Measurements from ENCODE around the gene MYPN.
A peak's percentile ranks its signal among the peaks of the same experiment; 100 is the strongest.
"Not testable (repeated sequence)": the region's sequence is repeated elsewhere in the genome, so short reads cannot be mapped to it uniquely, and the experiment has no call there.

The MYPN gene

DNA sequence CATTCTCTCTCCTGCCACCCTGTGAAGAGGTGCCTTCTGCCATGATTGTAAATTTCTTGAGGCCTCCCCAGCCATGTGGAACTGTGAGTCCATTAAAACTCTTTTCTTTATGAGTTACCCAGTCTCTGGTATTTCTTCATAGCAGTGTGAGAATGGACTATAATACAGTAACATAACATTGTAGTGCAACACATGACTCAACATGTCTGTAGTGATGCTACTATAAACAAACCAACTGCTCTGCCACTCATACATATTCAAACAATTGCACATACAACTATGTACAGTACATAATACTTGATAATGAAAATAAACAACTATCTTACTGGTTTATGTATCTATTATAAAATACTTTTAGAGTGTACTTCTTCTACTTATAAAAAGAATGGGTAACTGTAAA lies 115.5 kb downstream of the MYPN start:
- no peak for DNase-seq (ENCODE audit: low read depth in 2 of 2)

DNA sequence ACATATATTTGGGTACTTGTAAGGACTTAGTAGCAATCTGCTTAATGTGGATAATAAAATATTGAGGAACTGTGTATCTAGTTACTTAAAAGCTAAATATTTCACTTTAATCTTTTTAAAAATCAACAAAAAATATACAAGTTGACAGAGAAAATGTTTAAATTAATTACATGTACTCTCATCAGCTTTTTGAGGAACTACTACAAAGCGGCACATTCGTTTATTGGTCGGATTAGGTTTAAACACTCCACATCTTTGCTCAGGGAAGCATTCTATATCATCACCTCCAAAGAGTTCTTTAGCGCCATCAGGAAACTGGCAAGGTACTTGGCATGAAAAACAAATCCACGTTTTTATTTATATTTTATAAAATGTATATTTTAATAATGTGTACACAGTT lies 121.0 kb downstream of the MYPN start:
- no peak for DNase-seq (ENCODE audit: low read depth in 2 of 2)

DNA sequence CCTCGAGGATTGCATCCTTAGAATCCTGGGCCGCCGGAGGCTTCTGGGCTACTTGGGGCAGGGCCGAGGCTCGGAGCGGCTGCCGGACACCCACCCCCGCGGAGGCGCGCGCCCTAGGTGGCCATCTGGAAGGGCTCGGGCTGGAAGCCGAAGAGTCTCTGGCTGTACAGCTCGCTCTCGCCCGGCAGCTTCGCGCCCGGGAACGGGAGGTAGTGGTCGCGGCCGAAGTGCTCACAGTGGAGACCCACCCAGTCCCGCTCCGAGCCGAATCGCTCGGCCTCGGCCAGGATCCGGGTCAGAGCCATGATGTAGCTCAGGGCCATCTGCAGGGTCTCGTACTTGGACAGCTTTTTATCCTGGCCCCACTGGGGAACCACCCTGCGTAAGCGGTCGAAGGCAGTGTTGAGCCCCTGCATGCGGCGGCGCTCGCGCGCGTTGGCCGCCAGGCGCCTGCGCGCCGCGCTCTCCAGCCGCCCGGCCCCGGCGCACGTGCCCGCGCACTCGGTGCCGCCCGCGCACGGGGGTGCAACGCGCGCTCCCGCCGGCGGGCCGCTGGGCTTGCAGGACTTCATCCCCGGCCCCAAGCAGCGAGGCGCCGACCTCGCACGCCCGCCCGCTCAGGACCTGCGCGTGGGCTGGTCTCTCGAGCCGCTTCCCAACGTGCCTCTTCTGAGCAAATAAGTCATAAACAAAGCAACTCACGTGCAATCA lies 122.0 kb downstream of the MYPN start:
- DNase-seq (ENCODE audit: low read depth in 2 of 2): peak; percentile 5 to 34

DNA sequence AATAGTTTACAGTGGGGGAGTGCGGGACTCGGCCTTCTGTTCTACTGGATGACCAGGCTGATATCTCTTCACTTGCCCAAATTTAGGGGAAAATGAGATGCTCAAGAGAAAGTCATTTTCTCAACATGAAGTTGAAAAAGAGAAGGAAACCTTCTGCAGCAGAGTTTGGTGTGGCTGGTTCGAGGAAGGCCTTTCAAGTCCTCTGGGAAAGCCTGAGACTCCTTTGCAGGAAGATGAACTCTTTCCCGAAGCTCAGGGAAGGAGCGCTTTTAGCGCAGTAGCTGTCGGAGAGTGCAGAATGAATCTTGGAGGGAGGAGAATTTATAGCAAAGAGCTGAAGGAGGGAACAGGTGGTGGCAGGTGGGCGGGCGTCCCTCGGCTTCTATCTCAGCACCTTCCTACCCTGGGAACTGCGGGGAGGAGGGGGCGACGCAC lies 122.5 kb downstream of the MYPN start, which contains the start of gene ATOH7:
Gene ATOH7 (minus strand): TSS at position 297 of the 435 bp plus-strand sequence. CDS start 436 bp downstream, outside the sequence.
- DNase-seq (ENCODE audit: low read depth in 2 of 2): no peak

DNA sequence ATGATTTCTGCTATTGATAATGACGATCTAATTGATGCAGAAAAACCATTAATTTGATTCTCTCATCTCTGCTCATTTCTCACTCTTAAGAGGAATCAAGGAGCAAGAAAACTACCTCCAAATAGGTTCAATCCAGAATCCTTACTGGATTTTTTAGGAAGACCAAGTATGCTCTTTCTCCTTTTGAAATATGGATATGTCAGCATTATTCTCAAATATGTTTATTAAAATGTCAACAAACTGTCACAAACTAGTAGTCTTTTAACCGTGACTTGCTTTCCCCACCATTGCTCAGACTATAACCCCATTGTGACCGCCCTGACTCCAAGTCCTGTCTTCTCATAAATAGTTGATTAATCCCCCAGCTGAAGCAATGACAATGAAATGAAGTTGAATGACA lies 123.8 kb downstream of the MYPN start:
- DNase-seq (ENCODE audit: low read depth in 2 of 2): no peak

DNA sequence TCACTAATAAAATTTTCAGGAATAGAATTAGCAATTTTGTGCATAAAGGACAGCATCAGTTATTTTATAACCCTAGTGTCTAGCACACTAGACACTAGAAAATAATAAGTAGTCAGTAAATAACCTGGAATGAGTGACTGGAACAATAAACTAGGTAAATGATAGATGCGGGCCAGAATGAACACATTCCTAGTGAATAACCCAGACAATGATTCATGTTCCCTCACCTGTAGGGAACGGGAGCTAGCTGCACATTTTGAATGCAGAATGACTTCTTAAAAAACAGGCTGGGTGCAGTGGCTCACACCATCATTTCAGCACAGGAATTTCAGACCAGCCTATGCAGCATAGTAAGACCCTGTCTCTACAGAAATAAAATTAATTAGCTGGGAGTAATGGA lies 125.8 kb downstream of the MYPN start:
- DNase-seq (ENCODE audit: low read depth in 2 of 2): no peak

DNA sequence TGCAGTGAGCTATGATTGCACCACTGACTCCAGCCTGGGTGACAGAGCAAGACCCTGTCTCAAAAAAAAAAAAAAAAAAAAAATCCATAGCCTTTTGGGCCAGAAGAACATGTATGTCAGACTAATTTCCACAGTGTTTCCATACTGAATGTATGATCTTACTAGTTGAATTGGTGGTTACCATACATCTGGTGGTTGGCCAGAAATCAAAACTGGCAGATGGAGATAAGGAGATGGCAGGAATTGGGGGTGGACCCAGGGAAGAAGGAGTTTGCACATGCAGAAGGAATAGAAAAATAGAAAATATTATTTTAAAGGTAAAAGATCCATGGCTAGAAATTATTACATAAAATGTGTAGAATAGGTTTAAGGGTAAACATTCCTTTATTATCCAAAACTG lies 126.3 kb downstream of the MYPN start:
- no peak for DNase-seq (ENCODE audit: low read depth in 2 of 2)

DNA sequence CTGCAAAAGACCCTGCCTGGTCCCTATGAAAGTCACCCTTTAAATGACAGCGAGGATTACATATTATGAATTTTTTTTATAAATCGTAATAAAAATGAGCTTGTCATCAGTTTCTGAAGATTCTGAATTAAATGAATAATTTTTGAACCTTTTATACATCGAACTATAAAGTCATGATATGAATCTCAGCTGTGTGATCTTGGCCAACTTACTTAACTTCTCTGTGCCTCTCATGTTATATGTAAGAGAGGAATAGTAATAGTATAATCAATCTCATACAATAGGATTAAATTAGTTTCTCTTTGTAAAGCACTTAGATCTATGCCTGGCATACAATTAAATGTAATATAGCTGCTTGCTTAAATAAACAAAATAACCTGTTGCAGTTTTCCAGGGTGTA lies 127.9 kb downstream of the MYPN start:
- DNase-seq (ENCODE audit: low read depth in 2 of 2): no peak

DNA sequence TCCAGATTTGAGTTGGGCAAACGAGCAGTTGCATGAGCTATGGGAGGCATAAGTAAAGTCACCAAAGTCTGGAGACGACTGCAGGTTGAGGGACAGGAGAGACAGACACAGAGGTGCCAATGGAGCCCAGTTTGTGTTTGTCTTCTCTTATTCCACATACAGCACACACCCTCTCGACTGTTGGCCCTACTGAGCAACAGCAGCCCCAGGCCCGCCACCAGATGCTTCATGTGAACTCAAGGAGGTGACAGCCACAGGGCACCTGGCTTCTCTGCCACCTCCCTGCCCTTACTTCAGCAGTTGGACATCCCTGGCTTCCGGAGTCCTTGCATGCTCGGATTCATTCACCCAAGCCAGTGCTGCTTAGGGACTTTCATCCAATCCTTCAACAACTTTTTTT lies 129.1 kb downstream of the MYPN start:
- no peak for DNase-seq (ENCODE audit: low read depth in 2 of 2)

DNA sequence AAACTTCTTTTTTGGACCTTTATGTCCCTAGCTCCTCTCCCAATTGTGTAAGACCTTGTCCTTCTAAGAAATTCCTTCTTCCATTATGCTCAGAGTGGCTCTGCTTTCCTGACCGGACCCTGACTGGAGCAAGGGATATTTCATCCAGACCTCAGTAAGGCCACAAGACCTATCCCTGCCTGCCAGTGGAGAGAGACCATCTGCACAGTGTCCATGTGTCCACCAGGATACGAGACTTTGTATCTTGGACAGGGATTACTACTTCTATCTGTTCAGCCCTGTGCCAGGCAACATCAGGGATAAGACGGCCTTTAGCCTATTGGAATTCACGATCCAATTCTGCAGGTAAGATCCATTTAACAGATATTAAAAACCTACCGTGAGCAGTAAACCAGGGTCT lies 129.8 kb downstream of the MYPN start:
- DNase-seq (ENCODE audit: low read depth in 2 of 2): no peak

DNA sequence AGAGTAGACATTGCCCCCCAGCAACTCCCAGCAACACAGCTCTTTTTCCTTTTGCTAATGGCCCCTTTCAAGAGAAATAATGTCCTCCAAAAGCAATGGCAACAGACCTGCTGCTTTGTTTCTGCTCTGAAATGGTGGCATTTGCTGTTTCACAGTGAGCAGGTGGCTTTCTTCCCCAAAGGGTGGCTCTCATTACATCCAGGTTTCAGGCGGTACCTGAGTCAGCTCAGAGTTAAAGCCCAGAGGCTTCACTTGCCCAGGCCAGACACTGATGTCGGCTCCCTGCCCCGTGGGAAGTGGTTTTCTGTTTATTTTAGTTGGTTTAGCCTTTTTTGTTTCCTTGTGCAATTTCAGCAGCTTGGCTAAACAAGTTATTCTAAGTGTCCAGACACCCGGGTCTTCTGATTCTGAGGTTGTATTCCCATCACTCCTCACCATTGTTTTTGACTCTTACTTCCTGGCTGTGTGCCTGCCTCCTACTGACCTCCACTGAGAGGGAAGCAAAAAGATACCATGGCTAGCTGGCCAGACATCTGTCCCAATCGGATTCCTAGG lies 130.4 kb downstream of the MYPN start:
- no peak for DNase-seq (ENCODE audit: low read depth in 2 of 2)

DNA sequence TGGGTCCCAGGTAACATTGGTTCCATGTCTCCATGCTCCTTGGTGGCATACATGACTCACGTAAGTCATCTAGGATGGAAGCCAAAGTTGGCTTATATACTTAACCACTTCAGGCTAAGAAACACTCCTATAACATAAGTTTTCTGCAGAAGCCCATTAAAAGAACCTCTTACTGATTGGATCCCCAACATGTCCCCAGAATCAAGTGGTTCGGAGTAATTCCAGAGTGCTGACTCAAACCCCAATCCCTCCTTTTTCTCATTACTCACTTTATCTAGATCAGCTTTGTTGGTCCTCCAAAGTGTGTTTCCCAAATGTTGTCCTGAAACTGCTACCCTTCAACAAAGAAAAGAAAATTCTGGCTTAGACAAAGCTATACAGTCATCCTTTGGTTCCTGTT lies 132.8 kb downstream of the MYPN start:
- DNase-seq (ENCODE audit: low read depth in 2 of 2): no peak

DNA sequence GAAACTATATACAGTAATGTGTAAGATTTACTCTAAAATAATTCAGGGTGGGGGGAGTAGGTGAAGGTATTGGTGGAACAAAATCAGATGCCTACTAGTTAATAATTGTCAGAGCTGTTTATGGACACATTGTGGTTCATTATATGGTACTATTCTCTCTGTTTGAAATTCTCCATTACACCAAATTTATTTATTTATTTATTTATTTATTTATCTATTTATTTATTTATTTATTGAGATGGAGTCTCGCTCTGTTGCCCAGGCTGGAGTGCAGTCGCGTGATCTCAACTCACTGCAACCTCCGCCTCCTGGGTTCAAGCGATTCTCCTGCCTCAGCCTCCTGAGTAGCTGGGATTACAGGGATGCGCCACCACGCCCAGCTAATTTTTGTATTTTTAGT lies 137.1 kb downstream of the MYPN start:
- not testable (repeated sequence) for DNase-seq (ENCODE audit: low read depth in 2 of 2)

DNA sequence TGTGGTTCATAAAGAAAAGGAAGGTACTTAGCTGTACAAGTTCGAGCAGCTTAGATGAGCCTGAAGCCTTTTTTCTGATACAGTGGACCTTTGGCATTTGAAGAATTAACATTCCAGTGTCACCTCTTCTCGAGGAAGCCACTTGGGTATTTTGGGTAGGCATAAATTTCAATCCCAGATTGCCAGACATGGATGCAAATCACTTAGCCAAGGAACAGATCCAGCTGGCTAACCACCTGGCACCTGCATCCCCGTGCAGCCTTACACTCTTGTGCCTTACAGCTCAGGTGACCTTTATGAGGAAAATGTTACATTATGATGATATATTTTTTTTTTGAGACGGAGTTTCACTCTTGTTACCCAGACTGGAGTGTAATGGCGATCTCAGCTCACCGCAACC lies 138.6 kb downstream of the MYPN start:
- DNase-seq (ENCODE audit: low read depth in 2 of 2): no peak

DNA sequence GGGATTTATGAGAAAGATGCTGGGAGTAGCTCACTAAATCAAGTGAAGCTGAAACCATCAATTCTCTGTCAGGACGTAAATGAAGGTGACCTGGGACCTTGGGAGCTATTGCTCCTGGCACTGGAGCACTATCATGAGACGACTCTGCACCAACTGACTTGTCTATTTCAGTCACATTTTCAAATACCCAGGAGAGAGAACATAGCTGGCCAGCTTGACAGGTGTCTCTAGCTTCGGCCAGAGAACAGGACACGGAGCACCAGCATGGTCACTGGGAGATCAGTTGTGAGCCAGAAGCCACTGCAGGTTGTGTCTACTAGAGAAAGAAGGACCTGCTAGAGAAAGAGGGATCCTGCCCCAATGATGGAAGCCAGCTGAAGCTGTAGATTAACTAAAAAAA lies 140.0 kb downstream of the MYPN start:
- DNase-seq (ENCODE audit: low read depth in 2 of 2): no peak

DNA sequence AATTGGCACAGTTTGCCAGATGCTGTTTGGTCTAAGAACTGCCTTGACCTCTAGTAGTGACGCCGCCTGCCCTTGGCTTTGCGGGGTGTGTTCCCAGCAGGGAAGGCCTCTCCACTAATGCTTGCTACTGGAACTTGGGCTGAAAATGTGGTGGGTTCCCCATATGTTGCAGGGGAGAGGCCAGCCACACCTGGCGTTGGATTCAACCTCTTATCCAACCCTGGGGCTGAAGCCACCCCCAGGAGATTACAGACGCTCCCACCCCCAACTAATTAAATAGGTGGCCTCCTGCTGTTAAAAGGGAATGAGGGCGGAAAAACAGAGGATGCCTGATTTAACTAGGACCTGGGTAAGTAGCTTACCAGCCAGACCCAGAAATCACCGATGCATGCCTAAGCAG lies 141.9 kb downstream of the MYPN start:
- DNase-seq (ENCODE audit: low read depth in 2 of 2): no peak

DNA sequence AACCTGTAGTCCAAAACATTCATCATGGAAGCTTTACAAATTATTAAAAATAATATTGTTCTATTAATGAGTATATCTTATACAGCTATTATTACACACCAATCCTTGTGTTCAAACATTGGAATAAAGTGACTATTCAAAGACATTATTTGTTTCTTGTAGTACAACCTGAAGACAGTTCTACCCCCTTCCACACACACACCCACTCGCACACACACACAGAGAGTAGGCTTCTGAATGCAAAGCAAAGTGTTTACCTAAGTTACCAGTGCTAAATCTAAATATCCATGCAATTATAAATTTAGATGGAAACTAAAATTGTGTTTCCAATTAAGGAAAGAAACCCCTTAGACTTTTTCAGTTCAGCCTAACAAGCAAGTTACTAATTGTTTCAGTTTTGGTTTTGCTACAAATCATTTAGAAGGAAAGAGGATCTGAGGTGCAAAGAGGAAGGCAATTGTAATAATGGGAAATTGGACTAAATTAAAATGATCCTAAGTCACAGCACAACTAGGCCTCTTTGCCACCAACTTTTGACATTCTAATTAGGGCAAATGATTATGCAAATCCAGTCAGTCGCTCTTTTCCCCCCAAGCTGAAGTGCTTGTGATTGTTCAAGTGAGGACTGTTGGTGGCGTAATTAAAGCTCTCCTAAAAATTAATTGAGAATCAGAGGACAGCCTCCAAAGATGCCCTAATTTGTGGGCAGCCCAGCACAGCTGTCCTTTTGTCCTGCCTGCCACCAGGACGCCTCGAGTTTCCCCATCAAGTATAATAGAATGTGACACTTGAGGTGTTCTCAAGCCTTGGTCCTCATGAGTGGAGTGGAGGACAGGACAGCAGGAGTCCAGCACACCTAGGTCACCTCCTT lies 142.6 kb downstream of the MYPN start:
- DNase-seq (ENCODE audit: low read depth in 2 of 2): no peak

DNA sequence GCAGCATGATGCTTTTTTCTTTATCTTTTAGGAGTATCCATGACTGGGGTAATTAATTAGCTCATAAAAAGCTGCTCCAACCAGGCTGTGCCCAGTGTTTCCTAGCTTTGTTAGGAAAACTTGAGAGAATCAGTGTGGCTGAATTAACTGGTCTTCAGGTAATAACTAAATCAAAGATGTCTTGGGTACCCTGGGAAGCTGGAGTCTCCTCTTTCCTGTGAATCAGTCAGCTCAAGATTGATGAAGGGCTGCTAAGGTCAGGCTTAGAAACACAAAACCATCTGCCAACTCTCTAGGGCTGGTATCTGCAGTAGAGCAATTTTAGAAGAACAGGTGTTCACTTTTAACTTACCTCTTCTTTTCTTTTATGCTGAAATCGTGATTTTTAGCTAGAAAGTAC lies 144.1 kb downstream of the MYPN start:
- no peak for DNase-seq (ENCODE audit: low read depth in 2 of 2)

DNA sequence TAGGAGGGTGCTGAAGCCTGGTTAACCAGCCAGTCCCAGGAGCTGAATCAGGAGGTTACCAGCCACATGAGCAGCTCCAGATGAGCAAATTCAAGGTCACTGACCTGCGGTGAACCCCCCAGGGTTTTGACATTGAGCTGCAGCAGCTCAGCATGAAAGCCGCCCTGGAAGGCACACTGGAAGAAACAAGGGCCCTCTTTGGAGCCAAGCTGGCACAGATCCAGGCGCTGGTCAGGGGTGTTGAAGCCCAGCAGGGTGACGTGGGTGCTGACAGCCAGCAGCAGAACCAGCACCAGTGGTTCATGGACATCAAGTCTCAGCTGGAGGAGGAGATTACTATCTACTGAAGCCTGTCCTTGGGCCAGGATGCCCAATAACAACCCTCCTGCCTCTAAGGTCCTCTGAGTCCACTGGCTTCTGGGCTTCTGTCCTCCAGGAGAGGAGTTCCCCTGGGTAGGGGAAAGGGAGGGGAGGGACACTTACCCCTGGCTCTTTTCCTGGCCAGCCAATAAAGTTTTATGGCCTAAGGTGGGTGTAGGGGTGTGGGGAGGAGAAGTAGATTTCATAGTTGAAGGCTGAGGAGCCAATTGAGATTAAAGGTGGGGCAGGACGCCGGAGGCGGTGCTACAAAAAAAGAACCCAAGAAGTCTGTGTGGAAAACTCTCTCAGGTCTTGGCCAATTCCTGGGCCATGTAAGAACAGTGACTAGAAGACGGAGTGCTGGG lies 152.0 kb downstream of the MYPN start:
- DNase-seq (ENCODE audit: low read depth in 2 of 2): no peak

Data from stimulated activated CD4-positive, alpha-beta T cell treated with anti-CD3 and anti-CD28 coated beads, Interleukin-12 subunit alpha, Interleukin-12 subunit beta, amount 100 ng/mL, for 24 hours (primary cell).